Endothelial cell of umbilical vein (primary cell): ENCODE data around the gene NUP107. TPM values are rescaled to one million over a fixed set of nuclear protein-coding genes. Genes with fewer than 3 reads are reported as not detected.

ENCODE experiments used
- BruUV-seq: library from RNA; stranded (reverse); fragments of 400-500 nt; replicated peaks from 2 replicates; lab custom pipeline; 2021; lab: Mats Ljungman, UMichigan
- CTCF ChIA-PET: fragments of 300-600, 350-600 bp; sonication (Branson Sonifier 250); formaldehyde crosslinking; loops from one replicate; lab custom pipeline; 2021; ENCODE audit warnings: antibody characterized with exemption, inconsistent platforms; lab: Charles Lee
- POLR2A ChIA-PET: fragments of 300-600, 350-600 bp; sonication (Branson Sonifier 250); formaldehyde crosslinking; loops from one replicate; lab custom pipeline; 2021; ENCODE audit warnings: antibody characterized with exemption, inconsistent platforms; lab: Charles Lee
- DNase-seq: peaks from one replicate; pipeline ENCODE4 v3.0.0-alpha.2; 2011; ENCODE audit warnings: low read depth, low spot score
- FAIRE-seq: peaks from 2 replicates; lab custom pipeline; 2011; peaks lifted over from hg19 to GRCh38; lab: Jason Lieb, UNC
- H2AFZ ChIP-seq: 2 replicates; pipeline ENCODE4 v1.6.0; 2012; ENCODE audit warnings: low read depth, low read length, control low read depth, inconsistent platforms
- H3K27ac ChIP-seq: 2 replicates; pipeline ENCODE4 v1.5.1; 2011; ENCODE audit warnings: low read depth, mild to moderate bottlenecking, control low read depth, low read length, moderate library complexity; ENCODE audit not compliant: insufficient read depth
- H3K27me3 ChIP-seq, 2 experiments: 2 replicates each; pipeline versions ENCODE4 v1.6.0 to v1.6.1; 2011; ENCODE audit warnings: low read length in 2 of 2, mixed read lengths in 1 of 2; ENCODE audit not compliant: control insufficient read depth in 2 of 2, insufficient read depth in 2 of 2
- H3K36me3 ChIP-seq, 2 experiments: 2 replicates in 1 of 2; 3 replicates in 1 of 2; pipeline ENCODE4 v1.5.1; 2011; ENCODE audit warnings: low read length in 2 of 2, mild to moderate bottlenecking in 1 of 2, moderate library complexity in 1 of 2; ENCODE audit not compliant: control insufficient read depth in 2 of 2, insufficient read depth in 2 of 2; ENCODE audit errors: extremely low read depth in 1 of 2
- H3K4me1 ChIP-seq: 3 replicates; pipeline ENCODE4 v1.5.1; 2011; ENCODE audit warnings: mild to moderate bottlenecking, low read length; ENCODE audit not compliant: control insufficient read depth, insufficient read depth; ENCODE audit errors: extremely low read depth
- H3K4me2 ChIP-seq: 2 replicates; pipeline ENCODE4 v1.6.1; 2011; ENCODE audit warnings: low read length, control low read depth, mixed read lengths; ENCODE audit not compliant: insufficient read depth
- H3K4me3 ChIP-seq, 3 experiments: fragments of 200-600 bp in 1 of 3; sonication (generic), shearing (Covaris generic) in 1 of 3; replicated peaks in 1 of 3; 2 replicates each; pipeline ENCODE4 v1.5.1; 2011 to 2016; ENCODE audit warnings: control low read depth in 3 of 3, low read length in 3 of 3, mild to moderate bottlenecking in 2 of 3, inconsistent platforms in 1 of 3, low read depth in 1 of 3, moderate library complexity in 1 of 3; ENCODE audit not compliant: insufficient read depth in 1 of 3
- H3K79me2 ChIP-seq: 2 replicates; pipeline ENCODE4 v1.6.0; 2012; ENCODE audit warnings: low read length, inconsistent platforms; ENCODE audit not compliant: control insufficient read depth, insufficient read depth
- H3K9ac ChIP-seq: replicated peaks from 2 replicates; pipeline ENCODE3; 2011; ENCODE audit warnings: low read length, control low read depth; ENCODE audit not compliant: insufficient read depth; ENCODE audit errors: extremely low read depth
- H3K9me1 ChIP-seq: replicated peaks from 3 replicates; pipeline ENCODE4 v1.6.0; 2011; ENCODE audit warnings: mild to moderate bottlenecking, low read length; ENCODE audit not compliant: control insufficient read depth, insufficient read depth; ENCODE audit errors: extremely low read depth
- H3K9me3 ChIP-seq: replicated peaks from 2 replicates; pipeline ENCODE4 v1.5.1; 2012; ENCODE audit warnings: low read length, inconsistent platforms; ENCODE audit not compliant: control insufficient read depth, insufficient read depth
- H4K20me1 ChIP-seq: replicated peaks from 2 replicates; pipeline ENCODE3; 2011; ENCODE audit warnings: mild to moderate bottlenecking, low read length; ENCODE audit not compliant: control insufficient read depth, insufficient read depth; ENCODE audit errors: extremely low read depth
- CTCF ChIP-seq, 2 donors: IDR thresholded peaks; 1 replicate in 1 of 2; 2 replicates in 1 of 2; pipeline ENCODE4 v1.5.1; 2011; ENCODE audit warnings: low read length in 2 of 2, mild to moderate bottlenecking in 2 of 2, moderate library complexity in 2 of 2, control low read depth in 1 of 2, inconsistent platforms in 1 of 2, low read depth in 1 of 2; ENCODE audit not compliant: insufficient read depth in 1 of 2; ENCODE audit errors: extremely low read depth in 1 of 2
- EZH2 ChIP-seq: IDR thresholded peaks from 2 replicates; pipeline ENCODE4 v1.6.1; 2012; ENCODE audit warnings: borderline replicate concordance, low read depth, mild to moderate bottlenecking, moderate library complexity, low read length, inconsistent platforms; ENCODE audit not compliant: severe bottlenecking
- FOS ChIP-seq: IDR thresholded peaks from 2 replicates; pipeline ENCODE4 v1.6.1; 2011; ENCODE audit warnings: mild to moderate bottlenecking, low read length, moderate library complexity, borderline replicate concordance; ENCODE audit not compliant: insufficient read depth
- JUN ChIP-seq: IDR thresholded peaks from 2 replicates; pipeline ENCODE4 v1.6.1; 2011; ENCODE audit warnings: borderline replicate concordance, low read depth; ENCODE audit not compliant: insufficient read length, insufficient read depth
- MAX ChIP-seq: IDR thresholded peaks from 2 replicates; pipeline ENCODE4 v1.6.1; 2011; ENCODE audit not compliant: insufficient read depth, insufficient read length
- POLR2AphosphoS5 ChIP-seq: IDR thresholded peaks from 2 replicates; pipeline ENCODE4 v1.6.1; 2012; ENCODE audit warnings: low read depth, mild to moderate bottlenecking, control low read depth, low read length, moderate library complexity; ENCODE audit not compliant: insufficient read depth
- dilution Hi-C: fragments of 300-500 bp; cut with MboI; formaldehyde crosslinking; loops from one replicate; pipeline ENCODE4 v1.15.0; 2019; ENCODE audit warnings: low sequenced_read_pairs; ENCODE audit not compliant: extremely low pct_ligation_motif_present
- intact Hi-C: fragments of 100-400 bp; cut with micrococcal nuclease; formaldehyde crosslinking; loops from one replicate; pipeline ENCODE4 v1.10.0; 2022
- polyA plus RNA-seq, 4 experiments: library from polyadenylated mRNA; depleted of rRNA in 3 of 4; stranded (reverse) in 3 of 4; unstranded in 1 of 4; fragments of >200 nt; gene quantifications; 2 replicates each; pipeline versions ENCODE4 v1.2.1 to v1.2.3, GENCODE V29; 2011 to 2012; ENCODE audit warnings: missing spikeins in 1 of 4
- total RNA-seq: library from RNA; stranded (reverse); gene quantifications from 2 replicates; pipeline ENCODE4 v1.2.3, GENCODE V29; 2021

NUP107 gene
- total and polyA plus RNA-seq, 2 donors (not counting 3 experiments of a cell fraction or from before 2014, with no cell fraction given): 24.0 to 78.7 TPM

GRCh38 chr12:68743356-68743755 lies 56.6 kb downstream of the NUP107 start:
- CTCF ChIA-PET: no interaction called here
- Histone ChIP-seq H3K36me3 (peaks cover 1 to 2% of the 10 kb centered on the region in 2 experiments), H3K27me3 (no peaks in the 10 kb centered on the region), H3K9ac (no peak overlapping the region), H2AFZ (no peak overlapping the region), H3K4me2 (no peak overlapping the region), H3K9me3 (no peaks in the 10 kb centered on the region), H3K4me1 (peaks cover 16% of the 10 kb centered on the region), H3K9me1 (no peaks in the 10 kb centered on the region), H3K79me2 (no peaks in the 10 kb centered on the region), H4K20me1 (no peaks in the 10 kb centered on the region), H3K27ac (no peak overlapping the region), H3K4me3 (no peak overlapping the region)
- POLR2A ChIA-PET: no interaction called here
- BruUV-seq: no TSS peak
- dilution Hi-C loops (no loop called here), intact Hi-C loops (no loop called here)
- DNase-seq (no peak), FAIRE-seq (no peak)
- no peak for TF ChIP-seq JUN
- no peak for TF ChIP-seq MAX
- no peak for TF ChIP-seq EZH2
- no peak for TF ChIP-seq CTCF (IDR thresholded peaks at IDR 0.05; ENCODE audit: extremely low read depth in 1 of 2, insufficient read depth in 1 of 2, low read depth in 1 of 2, low read length in 2 of 2)
- TF ChIP-seq FOS: no peak
- TF ChIP-seq POLR2AphosphoS5: no peak
